GM13977 (cell line): ENCODE data around the gene SSTR3.

Source experiments
- DNase-seq: peaks from one replicate; pipeline ENCODE4 v3.0.0; 2012; ENCODE audit warnings: low spot score
- in situ Hi-C: fragments of 300-500 bp; cut with MboI; formaldehyde crosslinking; loops from one replicate; pipeline ENCODE4 v1.12.0; 2022; ENCODE audit warnings: low sequenced_read_pairs, low pct_unique_long_range_greater_than_20kb, mixed read lengths, inconsistent platforms; ENCODE audit not compliant: unreplicated experiment
- TF ChIP-seq, protein P1 (sequence below): IDR thresholded peaks from 2 replicates; pipeline ENCODE4 v1.5.1; 2012; ENCODE audit warnings: mild to moderate bottlenecking, control low read depth; ENCODE audit not compliant: insufficient read depth; ENCODE audit errors: extremely low read depth, missing control alignments

SSTR3 gene

GRCh38 chr22:37165066-37165465, 47.2 kb downstream of the SSTR3 start:
- DNase-seq = no peak
- TF ChIP-seq, protein P1, sequence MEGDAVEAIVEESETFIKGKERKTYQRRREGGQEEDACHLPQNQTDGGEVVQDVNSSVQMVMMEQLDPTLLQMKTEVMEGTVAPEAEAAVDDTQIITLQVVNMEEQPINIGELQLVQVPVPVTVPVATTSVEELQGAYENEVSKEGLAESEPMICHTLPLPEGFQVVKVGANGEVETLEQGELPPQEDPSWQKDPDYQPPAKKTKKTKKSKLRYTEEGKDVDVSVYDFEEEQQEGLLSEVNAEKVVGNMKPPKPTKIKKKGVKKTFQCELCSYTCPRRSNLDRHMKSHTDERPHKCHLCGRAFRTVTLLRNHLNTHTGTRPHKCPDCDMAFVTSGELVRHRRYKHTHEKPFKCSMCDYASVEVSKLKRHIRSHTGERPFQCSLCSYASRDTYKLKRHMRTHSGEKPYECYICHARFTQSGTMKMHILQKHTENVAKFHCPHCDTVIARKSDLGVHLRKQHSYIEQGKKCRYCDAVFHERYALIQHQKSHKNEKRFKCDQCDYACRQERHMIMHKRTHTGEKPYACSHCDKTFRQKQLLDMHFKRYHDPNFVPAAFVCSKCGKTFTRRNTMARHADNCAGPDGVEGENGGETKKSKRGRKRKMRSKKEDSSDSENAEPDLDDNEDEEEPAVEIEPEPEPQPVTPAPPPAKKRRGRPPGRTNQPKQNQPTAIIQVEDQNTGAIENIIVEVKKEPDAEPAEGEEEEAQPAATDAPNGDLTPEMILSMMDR = no peak
- in situ Hi-C loops = no loop called here

DNA sequence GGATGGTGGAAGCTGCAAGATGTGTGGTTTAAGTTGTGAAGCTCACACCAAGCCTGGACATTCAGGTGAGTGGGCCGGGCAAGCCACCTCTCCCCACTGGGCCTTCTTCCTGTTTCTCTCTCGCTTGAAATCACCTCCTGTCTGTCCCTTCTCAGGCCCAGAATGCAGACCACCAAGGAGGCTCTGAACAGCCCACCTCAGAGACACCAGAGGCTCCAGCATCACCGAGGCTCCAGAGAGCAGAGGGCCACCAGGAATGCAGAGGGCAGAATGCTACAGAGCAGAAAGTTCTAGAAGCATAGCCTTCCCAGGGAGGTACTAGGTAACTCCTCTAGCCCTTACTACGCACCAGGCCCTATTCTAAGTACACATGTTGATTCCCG, 47.8 kb downstream of the SSTR3 start:
- TF ChIP-seq, protein P1 = no peak
- in situ Hi-C loops = no loop called here
- DNase-seq = no peak

DNA sequence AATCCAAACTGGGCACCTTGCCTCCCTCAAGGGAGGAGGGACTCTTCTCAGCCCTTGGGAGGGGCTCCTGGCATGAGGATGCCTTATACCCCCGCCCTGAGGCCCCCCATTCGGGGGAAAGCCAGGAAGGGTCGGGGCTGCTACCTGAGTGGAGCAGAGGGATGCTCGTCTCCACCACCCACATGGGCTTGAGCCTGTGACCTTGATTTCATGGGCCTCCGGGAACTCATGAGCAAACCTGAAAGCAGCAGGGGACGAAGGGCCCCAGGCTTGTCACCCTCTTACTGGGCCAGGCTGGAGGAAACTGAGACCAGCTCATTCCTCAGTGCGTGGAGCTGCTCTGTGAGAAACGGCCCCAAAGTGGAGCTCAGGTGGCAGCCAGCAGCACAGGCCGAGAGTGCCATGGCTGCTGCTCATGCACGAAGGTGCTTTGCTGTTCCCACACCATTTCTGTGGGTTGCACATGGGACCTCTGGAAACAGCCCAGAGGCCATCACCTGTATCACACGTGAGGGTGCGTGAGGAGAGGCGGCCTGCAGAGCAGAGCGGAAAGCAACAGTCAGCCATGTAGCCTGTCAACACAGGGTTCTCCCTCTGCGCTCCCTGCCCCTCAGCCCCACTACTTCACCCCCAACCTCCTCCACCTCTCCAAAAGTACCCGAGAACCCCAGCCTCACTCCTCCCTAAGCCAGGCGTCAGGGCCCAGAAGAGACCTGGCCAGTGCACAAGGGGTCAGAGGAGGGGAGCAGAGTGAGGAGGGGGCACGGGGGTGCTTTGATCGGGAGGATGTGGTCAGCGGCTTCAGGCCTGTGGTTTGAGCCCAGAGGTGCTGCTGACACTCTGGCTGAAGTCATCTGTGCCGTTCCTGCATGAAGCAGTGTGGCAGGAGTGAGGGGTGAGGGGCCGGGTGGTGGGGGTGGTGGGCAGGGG, 48.4 kb downstream of the SSTR3 start:
- DNase-seq = peak; percentile 78
- TF ChIP-seq, protein P1 = no peak
- in situ Hi-C loops = no loop called here

DNA sequence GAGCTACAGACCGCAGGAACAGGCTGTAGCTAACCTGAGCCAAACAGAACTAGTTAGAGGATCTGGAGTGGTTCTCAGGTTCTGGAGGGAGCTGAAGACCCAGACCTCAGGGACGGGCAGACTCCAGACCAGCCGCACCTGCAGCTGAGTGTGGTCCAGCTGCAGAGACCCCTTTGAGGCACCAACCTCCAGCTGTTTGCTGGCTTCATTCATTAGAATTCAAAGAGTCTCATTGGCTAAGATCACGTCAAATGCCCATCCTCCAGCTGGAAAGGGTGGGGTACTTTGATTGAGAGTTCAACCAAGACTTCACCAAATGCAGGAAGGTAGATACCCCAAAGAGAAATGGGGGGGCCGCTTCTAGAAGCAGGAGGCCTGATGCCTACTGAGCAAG, 49.2 kb downstream of the SSTR3 start:
- no peak for DNase-seq
- in situ Hi-C loops = no loop called here
- TF ChIP-seq, protein P1 = no peak

DNA sequence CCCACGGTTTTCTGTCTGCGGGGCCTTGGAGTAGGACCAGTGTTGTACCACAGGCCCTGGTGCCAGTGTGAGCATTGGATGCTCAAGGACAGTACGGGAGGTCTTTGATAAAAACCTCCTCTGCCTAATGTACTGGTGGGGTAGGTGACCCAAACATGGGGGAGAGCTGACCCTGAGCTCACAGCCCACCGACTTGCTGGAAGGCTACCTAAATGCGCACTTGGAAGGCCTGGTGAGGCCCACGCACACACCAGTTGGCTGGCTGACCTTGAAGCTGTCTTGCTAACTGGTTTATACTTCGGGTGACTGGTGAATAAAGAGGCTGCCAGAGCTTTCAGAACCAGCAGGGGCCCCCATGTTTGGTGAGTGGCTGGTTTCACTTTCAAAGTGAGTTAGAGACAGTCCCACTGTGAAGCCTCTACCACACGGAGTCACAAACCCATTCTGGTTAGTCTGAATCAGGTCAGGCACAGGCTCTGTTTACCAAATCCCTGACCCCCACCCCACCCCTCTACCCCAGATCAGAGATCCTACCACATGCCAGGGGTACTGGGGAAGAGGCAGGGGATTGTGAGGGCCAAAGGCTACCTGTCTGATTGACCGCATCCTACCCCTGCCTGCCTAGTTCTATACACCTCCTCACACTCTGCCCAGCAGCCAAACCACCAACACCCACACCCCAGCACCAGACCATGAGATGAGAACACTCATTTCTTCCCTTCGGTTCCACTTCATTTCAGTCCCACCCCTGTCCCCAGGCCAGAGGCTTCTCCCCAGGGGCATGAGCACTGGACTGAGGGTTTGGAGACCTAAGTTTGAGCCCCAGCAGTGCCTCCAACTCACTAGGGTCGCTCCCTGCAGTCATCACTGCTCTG, 49.8 kb downstream of the SSTR3 start:
- peak; percentile 87 for DNase-seq
- TF ChIP-seq, protein P1 = peak; percentile 4
- in situ Hi-C loops = no loop called here

DNA sequence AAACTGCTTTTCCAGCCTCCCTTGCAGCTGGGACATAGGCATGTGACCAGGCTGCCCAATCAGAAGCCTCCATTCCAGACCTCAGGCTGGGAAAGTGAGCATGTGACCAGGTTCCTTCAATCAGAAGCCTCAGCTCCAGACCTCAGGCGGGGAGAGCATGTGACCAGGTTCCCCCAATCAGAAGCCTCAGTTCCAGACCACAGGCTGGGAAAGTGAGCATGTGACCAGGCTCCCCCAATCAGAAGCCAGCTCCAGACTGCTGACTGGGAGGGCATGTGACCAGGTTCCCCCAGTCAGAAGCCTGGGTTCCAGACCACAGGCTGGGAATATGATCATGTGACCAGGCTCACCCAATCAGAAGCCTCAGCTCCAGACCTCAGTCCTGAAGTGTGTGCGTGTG, 50.8 kb downstream of the SSTR3 start:
- no peak for DNase-seq
- in situ Hi-C loops = no loop called here
- TF ChIP-seq, protein P1 = no peak
